NCI-H2171 (cell line): ENCODE data around the gene BIVM.
A peak's percentile ranks its signal among the peaks of the same experiment; 100 is the strongest.

Source experiments
- DNase-seq: peaks from one replicate; lab custom pipeline; 2025; lab: John Stamatoyannopoulos, UW

BIVM gene

GRCh38 chr13:102792396-102792795 lies 6.5 kb upstream of the BIVM start:
- DNase-seq: no peak

- no peak for DNase-seq
These were observed 5.1 kb upstream of the BIVM start for GRCh38 chr13:102793611-102794355.

- DNase-seq: no peak
These were observed 666 bp downstream of the BIVM start for GRCh38 chr13:102799426-102800144.

- peak; percentile 77 for DNase-seq
These were observed 1.5 kb downstream of the BIVM start for GRCh38 chr13:102800145-102801041.

- DNase-seq: no peak
These were observed 6.8 kb downstream of the BIVM start for GRCh38 chr13:102805680-102806079.

GRCh38 chr13:102807699-102808098 lies 8.8 kb downstream of the BIVM start:
- DNase-seq: no peak

GRCh38 chr13:102812611-102813287 lies 13.8 kb downstream of the BIVM start:
- DNase-seq: no peak

GRCh38 chr13:102814025-102814607 lies 15.2 kb downstream of the BIVM start:
- DNase-seq: no peak

- no peak for DNase-seq
These were observed 15.9 kb downstream of the BIVM start for GRCh38 chr13:102814793-102815192.

- no peak for DNase-seq
These were observed 16.9 kb downstream of the BIVM start for GRCh38 chr13:102815788-102816187.

- DNase-seq: no peak
These were observed 17.8 kb downstream of the BIVM start for GRCh38 chr13:102816708-102817107.

- DNase-seq: no peak
These were observed 18.3 kb downstream of the BIVM start for GRCh38 chr13:102817241-102817640.

GRCh38 chr13:102817907-102818306 lies 19.0 kb downstream of the BIVM start:
- no peak for DNase-seq

GRCh38 chr13:102825400-102825799 lies 26.5 kb downstream of the BIVM start:
- DNase-seq: no peak

GRCh38 chr13:102825921-102826706 lies 27.2 kb downstream of the BIVM start:
- no peak for DNase-seq

GRCh38 chr13:102830646-102831045 lies 31.7 kb downstream of the BIVM start:
- no peak for DNase-seq

- DNase-seq: no peak
These were observed 37.6 kb downstream of the BIVM start for GRCh38 chr13:102836471-102836870.

GRCh38 chr13:102838273-102838672 lies 39.4 kb downstream of the BIVM start:
- DNase-seq: no peak

GRCh38 chr13:102838982-102839381 lies 40.1 kb downstream of the BIVM start:
- DNase-seq: no peak

- no peak for DNase-seq
These were observed 40.5 kb downstream of the BIVM start for GRCh38 chr13:102839462-102839861.

- DNase-seq: no peak
These were observed 46.3 kb downstream of the BIVM start for GRCh38 chr13:102845289-102845629.
